PFSK-1 (cell line): ENCODE measurements around the gene CA5A.

ENCODE experiments used
- FOXP2 ChIP-seq: optimal IDR thresholded peaks from 2 replicates; pipeline ENCODE3; 2011; ENCODE audit warnings: borderline replicate concordance, control low read depth, inconsistent platforms; ENCODE audit not compliant: insufficient read depth; ENCODE audit errors: extremely low read length, extremely low read depth
- POLR2AphosphoS5 ChIP-seq: IDR thresholded peaks from 2 replicates; pipeline ENCODE4 v1.6.1; 2012; ENCODE audit warnings: low read depth, mild to moderate bottlenecking, control low read depth, low read length, moderate library complexity
- SIN3A ChIP-seq: IDR thresholded peaks from 2 replicates; pipeline ENCODE4 v1.6.1; 2012; ENCODE audit warnings: mild to moderate bottlenecking, low read length, moderate library complexity, borderline replicate concordance; ENCODE audit not compliant: insufficient read depth
- TAF1 ChIP-seq: IDR thresholded peaks from 2 replicates; pipeline ENCODE4 v1.6.1; 2012; ENCODE audit warnings: low read length, control low read depth, borderline replicate concordance; ENCODE audit not compliant: insufficient read depth
- TF ChIP-seq, protein P1 (sequence below), 2 experiments: IDR thresholded peaks; 2 replicates each; pipeline versions ENCODE4 v1.6.1 to v1.8.0; 2011 to 2012; ENCODE audit warnings: low read depth in 2 of 2, low read length in 2 of 2, control low read depth in 1 of 2, inconsistent platforms in 1 of 2, mild to moderate bottlenecking in 1 of 2, moderate library complexity in 1 of 2; ENCODE audit not compliant: insufficient read depth in 1 of 2

CA5A gene

DNA sequence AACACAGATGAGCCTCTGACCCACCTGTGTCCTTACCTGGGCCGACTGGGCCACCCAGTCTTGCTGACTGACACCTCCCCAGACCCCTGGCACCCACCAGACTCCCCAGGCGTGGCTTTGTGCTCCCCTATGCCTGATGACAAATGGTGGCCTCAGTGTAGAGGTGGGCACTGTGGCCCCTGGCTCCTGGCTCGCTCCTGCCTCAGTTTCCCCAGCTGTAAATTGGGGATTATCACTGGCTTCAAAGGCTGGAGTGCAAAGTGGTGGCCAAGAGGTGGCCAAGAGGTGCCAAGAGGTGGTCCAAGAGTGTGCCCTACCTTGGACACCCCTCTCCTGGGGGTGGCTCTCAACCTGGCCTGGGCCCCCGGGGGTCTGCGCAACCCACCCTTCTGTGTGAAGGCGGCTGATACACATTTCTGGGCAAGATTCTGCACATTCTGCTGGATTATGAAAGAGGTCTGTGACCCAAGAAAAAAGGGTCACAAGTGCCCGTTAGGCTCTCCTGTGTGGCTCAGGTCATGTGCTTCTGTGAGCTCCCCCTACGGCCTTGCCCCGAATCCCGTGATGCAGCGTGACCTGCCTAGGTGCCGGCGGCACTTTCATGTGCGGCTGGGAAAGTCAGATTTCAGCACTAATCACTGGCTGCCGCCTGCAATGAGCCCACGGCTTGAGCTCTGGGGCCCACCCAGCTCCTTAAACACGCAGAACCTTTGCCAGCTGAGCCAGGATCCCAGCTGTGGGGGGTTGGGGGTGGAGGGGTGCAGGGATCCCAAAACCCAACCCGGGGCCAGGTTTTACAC, 74.8 kb downstream of the CA5A start:
- TF ChIP-seq, protein P1, sequence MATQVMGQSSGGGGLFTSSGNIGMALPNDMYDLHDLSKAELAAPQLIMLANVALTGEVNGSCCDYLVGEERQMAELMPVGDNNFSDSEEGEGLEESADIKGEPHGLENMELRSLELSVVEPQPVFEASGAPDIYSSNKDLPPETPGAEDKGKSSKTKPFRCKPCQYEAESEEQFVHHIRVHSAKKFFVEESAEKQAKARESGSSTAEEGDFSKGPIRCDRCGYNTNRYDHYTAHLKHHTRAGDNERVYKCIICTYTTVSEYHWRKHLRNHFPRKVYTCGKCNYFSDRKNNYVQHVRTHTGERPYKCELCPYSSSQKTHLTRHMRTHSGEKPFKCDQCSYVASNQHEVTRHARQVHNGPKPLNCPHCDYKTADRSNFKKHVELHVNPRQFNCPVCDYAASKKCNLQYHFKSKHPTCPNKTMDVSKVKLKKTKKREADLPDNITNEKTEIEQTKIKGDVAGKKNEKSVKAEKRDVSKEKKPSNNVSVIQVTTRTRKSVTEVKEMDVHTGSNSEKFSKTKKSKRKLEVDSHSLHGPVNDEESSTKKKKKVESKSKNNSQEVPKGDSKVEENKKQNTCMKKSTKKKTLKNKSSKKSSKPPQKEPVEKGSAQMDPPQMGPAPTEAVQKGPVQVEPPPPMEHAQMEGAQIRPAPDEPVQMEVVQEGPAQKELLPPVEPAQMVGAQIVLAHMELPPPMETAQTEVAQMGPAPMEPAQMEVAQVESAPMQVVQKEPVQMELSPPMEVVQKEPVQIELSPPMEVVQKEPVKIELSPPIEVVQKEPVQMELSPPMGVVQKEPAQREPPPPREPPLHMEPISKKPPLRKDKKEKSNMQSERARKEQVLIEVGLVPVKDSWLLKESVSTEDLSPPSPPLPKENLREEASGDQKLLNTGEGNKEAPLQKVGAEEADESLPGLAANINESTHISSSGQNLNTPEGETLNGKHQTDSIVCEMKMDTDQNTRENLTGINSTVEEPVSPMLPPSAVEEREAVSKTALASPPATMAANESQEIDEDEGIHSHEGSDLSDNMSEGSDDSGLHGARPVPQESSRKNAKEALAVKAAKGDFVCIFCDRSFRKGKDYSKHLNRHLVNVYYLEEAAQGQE (IDR thresholded peaks at IDR 0.05; ENCODE audit: insufficient read depth in 1 of 2, low read depth in 2 of 2, low read length in 2 of 2): 0 out of 4 replicates have a peak, but pooled peaks of 1 of the 2 experiments have one; percentile 3

DNA sequence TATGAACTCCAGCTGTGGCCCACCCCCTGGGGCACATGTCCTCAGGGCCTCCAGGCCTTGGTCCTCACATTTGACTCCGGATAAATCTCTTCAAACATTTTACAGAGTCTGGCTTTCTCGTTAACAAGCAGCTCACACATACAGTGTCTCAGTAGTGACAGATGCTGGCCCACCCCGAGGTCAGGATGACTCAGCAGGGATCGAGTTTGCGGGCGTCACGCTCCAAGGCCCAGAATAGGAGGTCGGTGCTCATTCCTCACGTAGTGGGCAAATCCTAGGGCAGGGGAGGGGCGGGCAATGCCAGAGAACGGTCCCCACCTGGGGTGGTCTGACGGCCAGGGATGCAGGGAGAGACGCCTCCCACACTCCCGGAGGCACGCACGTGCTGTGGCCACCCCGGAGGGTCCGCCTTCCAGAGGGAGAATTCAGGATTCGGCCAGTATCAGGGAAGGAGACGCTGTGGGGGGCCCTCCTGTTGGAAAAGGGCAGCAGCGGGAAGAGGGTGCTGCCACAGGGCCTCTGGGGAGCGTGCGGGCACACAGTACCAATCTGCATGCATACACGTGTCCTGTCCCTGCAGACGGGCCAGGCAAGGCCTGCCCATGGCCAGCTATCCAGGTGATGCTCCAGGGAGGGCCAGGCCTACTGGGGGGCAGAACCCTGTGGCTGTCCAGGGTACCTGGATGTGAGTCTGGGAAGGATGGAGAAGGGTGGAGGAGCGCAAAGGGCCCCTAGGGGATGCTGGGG, 75.6 kb downstream of the CA5A start:
- TF ChIP-seq TAF1: no peak
- TF ChIP-seq FOXP2: no peak
- TF ChIP-seq POLR2AphosphoS5: no peak
- no peak for TF ChIP-seq SIN3A
- TF ChIP-seq, protein P1 (IDR thresholded peaks at IDR 0.05; ENCODE audit: insufficient read depth in 1 of 2, low read depth in 2 of 2, low read length in 2 of 2): 0 out of 4 replicates have a peak, but pooled peaks have one; percentile 11 to 55

DNA sequence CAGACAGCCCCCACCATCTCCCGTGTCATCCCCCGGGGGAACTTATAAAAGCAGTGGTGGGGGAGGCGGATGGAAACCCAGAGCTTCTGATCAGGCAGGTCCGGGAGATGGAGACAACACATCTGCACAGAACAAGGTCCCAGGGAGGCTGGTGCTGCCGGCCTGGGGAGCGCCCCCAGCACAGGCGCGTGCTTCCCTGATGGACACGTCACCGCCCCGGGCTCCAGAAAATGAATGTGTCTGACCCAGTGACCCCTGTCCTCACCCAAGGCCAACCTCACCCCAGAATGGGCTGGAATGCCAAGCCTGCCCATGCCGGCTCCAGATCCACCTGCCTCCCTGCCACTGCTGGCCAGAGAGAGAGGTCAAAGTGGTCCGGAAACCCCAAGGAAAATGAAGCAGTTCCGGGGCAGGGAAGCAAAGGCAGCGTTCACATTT, 79.5 kb downstream of the CA5A start:
- no peak for TF ChIP-seq FOXP2

DNA sequence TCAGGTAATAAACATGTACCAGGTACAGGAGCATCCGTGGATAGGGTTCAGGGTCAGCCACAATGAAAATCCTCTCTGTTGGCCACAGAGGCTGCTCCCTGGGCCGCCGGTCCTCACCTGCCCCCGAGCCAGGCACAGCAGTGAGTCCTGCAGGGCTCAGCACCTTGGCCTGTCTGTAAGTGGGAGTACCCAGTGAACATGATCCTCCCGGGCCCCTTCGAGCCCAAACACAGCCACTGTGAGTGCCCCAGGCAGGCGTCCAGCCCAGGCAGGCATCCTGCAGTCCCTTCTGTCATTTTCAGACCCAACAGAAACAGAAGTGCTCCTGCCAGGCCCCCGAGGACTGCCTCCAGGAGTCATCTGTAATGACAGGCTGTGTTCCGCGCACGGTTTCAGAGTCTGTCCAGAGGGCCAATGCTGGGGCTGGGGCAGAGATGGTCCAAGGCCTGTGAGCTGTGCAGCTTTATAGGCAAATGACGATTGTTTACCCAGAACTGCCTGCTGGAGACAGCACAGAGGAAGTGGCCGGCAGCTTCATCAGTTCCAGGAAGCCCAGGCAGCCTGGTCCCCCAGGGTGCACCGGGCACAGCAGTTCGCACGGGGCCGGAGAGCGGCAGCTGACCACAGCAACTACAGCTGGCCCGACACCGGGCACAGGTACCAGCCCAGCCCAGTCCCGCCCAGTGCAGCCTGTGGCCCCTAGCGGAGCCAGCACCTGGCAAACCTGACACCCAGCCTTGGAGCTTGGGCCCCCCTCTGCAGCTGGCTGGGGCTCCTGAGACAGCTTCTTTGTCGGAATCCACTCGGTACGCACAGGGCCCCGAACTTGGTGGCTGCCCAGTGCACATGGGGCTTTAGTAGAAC, 80.2 kb downstream of the CA5A start:
- TF ChIP-seq SIN3A: no peak
- TF ChIP-seq POLR2AphosphoS5: no peak
- TF ChIP-seq, protein P1 (IDR thresholded peaks at IDR 0.05; ENCODE audit: insufficient read depth in 1 of 2, low read depth in 2 of 2, low read length in 2 of 2): no peak
- TF ChIP-seq FOXP2: no peak
- TF ChIP-seq TAF1: no peak

DNA sequence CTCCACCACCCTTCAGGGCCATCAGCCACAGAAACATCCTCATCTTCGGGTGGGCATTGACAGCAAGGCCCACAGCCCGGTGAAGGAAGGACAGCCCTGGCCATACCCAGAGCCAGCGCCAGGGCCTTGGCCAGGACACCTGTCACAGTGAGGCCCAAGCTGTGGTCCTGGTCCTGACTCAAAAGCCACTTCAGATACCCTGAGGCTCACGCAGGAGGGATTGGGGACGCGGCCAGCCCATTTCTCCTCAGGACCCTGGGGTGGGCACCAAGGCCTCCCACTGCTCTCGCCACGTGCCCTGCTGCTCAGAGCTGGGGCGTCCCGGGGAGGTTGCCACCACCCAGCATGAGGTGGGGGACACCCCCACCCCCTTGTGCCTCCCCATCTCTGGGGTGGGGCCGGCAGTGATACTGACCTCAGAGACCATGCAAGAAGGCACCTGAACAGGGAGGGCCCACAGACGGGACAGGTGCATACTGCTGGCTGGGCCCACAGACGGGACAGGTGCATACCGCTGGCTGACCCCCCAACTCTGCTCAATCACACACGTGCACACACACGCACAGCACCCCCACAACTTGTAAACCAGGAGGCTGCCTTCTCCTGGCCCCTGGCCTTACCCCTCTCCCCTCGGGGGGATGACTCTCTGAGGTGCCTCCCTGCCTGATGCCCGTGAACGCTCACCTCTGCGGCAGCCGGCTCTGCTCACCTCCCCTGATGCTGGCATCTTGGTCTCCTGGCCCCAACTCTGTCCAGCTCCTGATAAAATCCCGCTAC, 81.2 kb downstream of the CA5A start:
- no peak for TF ChIP-seq SIN3A
- no peak for TF ChIP-seq FOXP2
- TF ChIP-seq POLR2AphosphoS5: no peak
- TF ChIP-seq, protein P1 (IDR thresholded peaks at IDR 0.05; ENCODE audit: insufficient read depth in 1 of 2, low read depth in 2 of 2, low read length in 2 of 2): no peak
- no peak for TF ChIP-seq TAF1
